ENCODE results near the gene TBX6.
A peak's percentile ranks its signal among the peaks of the same experiment; 100 is the strongest.
"Not testable (repeated sequence)": the region's sequence is repeated elsewhere in the genome, so short reads cannot be mapped to it uniquely, and the experiment has no call there.

TBX6 gene

GRCh38 chr16:30091474-30092372 is at the start of gene TBX6:
TBX6 (minus strand) TSS chr16:30091924; CDS start chr16:30091193, 731 bp downstream.
- peak; percentile 95 for DNase-seq

DNA sequence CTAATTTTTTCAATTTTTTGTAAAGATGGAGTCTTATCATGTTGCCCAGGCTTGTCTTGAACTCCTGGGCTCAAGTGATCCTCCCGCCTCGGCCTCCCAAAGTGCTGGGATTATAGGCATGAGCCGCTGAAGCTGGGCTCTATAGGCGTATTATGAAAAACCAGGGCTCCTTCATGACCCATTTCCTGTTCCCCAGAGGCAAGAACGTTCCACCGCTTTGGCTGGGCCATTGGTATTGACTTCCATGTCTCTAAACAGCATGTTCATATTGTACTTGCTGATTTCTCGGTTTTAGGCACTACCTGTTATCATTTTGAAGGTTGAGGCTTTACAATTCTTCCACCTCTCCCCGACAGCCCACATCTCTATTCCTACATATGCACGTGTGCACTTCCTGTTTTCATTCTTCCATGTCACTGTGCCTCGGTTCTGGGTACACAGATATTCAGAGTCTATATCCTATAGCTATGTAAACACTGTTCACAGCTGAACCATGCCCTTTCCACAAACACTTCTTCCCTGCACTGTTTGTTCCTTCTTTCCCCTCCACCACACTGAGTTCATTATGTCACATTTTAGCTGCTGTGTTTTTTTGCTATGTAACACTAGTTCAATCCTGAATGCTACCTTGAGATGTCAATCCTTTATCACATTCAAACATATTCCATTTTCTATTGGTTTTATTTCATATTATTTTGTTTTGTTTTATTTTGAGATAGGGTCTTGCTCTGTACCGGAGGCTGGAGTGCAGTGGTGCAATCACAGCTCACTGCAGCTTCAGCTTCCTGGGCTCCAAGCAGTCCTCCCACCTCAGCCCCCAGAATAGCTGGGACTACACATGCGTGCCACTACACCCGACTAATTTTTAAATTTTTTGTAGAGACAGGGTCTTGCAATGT is 48.1 kb upstream of the TBX6 start:
- DNase-seq: no peak

GRCh38 chr16:30137897-30138296 is 46.2 kb upstream of the TBX6 start:
- DNase-seq: no peak

GRCh38 chr16:30136971-30137605 is 45.4 kb upstream of the TBX6 start:
- no peak for DNase-seq

DNA sequence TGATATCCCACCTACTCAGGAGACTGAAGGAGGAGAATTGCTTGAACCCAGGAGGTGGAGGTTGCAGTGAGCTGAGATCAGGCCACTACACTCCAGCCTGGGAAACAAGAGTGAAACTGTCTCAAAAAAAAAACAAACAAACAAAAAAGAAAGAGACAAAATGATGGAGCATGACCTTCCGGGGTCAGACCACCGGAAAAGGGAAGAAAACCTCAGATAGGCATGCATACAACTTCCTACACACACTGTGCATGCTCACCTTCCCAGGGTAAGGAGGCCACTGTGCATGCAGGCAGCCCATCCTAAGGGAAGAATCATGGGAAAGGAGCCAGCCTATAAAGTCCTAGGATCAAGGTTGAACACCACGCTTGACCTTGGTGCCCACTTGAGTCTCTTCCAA is 40.9 kb upstream of the TBX6 start:
- DNase-seq: no peak

- DNase-seq: no peak
Observed at GRCh38 chr16:30131869-30132475, 40.2 kb upstream of the TBX6 start.

GRCh38 chr16:30127993-30128392 is 36.3 kb upstream of the TBX6 start:
- DNase-seq: no peak

- DNase-seq: not testable (repeated sequence)
Observed at GRCh38 chr16:30125690-30126089, 34.0 kb upstream of the TBX6 start.

DNA sequence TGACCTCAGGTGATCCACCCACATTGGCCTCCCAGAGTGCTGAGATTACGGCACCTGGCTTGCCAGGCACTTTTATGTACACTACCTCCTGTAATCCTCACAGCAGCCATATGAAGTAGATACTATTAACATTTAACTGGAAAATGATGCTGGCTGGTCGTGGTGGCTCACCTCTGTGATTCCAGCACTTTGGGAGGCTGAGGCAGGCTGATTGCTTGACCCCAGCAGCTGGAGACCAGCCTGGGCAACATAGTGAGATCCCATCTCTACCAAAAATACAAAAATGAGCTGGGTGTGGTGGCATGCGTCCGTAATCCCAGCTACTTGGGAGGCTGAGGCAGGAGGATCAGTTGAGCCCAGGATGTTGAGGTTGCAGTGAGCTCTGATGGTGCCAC is 33.3 kb upstream of the TBX6 start:
- DNase-seq: no peak

- DNase-seq: peak; percentile 33
Observed at GRCh38 chr16:30122604-30123160, 31.0 kb upstream of the TBX6 start.

DNA sequence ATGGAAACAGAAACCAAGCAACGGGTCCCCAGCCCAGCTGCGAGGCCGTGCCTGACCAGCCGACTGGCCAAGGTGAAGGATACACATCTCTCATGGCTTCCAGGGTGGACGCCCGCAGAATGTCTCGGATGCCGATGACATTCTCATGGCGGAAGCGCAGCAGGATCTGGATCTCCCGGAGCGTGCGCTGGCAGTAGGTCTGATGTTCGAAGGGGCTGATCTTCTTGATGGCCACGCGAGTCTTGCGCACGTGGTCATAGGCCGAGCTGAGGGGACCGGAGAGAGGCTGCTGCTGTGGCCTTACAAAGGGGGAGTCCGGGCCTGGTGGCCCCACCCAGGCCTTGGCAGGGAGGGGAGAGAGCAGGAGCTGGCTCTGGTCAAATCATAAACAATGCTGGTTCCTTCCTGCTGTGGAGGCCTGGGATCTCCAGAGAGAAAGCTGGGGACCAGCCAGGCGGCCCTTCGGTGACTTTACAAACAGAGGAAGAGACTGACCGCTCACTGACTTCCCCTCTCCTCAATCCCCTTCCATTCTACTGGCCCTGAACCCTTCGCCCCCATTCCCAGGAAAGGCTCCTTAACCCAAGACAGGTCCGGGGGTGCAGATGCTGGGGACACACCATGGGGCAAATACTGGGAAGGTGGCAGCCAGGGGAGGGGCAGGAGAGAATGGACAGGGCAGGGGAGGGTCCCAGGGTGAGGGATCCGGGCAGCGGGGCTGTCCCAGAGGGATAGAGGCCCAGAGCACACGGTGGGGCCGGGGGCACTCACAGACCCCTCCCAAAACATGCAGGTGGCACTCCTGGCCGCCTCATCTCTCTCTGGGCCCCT is 30.2 kb upstream of the TBX6 start:
- DNase-seq: no peak

GRCh38 chr16:30120340-30121105 is 28.8 kb upstream of the TBX6 start:
- no peak for DNase-seq

- no peak for DNase-seq
Observed at GRCh38 chr16:30119428-30119827, 27.7 kb upstream of the TBX6 start.

- no peak for DNase-seq
Observed at GRCh38 chr16:30117768-30118167, 26.0 kb upstream of the TBX6 start.

GRCh38 chr16:30116291-30117207 is 24.8 kb upstream of the TBX6 start:
- no peak for DNase-seq

DNA sequence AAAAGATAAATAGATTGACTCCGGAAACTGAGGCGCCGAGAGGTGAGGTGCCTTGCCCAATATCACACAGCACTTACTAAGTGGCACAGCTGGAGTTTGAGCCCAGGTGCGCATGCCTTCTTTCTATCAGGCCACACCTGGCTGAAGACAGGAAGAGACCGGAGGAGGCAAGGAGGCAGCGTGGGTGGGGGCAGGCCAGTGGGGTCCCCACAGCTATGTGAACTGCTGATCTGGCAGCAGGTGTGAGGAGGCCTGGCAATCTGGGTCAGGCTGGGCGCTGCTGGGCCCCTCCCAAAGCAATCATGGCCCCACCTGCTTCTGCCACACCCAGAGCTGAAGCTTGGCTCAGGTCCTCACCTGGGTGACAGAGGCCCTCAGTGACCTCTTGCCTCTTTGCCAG is 23.5 kb upstream of the TBX6 start:
- DNase-seq: no peak

DNA sequence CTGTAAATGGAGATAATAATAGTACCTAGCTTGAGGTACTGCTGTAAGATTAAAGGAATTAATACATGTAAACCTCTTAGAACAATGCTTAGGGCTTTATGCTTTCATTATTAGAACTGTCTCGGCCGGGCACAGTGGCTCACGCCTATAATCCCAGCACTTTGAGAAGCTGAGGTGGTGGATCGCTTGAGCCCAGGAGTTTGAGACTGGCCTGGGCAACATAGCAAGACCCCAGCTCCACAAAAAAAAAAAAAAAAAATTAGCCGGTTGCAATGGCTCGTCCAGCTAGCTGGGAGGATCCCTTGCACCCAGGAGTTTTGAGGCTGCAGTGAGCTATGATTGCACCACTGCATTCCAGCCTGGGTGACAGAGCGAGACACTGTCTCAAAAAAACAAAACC is 23.1 kb upstream of the TBX6 start:
- DNase-seq: not testable (repeated sequence)

DNA sequence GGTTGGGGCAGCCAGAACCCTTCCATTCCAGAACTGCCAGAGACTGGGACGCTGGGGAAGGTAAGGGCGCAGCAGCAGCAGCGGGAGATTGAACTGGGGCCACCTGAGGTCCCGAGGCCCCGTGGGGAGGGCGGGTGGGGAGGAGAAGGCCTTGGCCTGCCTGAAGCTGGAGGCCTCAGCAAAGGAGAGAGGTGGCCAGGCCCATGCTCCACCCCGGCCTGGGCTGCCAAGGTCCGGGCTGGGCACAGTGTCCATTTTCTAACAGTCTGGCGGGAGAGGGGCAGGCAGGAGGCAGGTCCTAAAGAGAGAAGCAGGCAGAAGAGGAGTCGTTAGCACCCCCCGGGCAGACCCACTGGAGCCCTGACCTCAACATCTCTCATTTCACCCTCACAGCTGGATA is 22.7 kb upstream of the TBX6 start:
- DNase-seq: no peak

DNA sequence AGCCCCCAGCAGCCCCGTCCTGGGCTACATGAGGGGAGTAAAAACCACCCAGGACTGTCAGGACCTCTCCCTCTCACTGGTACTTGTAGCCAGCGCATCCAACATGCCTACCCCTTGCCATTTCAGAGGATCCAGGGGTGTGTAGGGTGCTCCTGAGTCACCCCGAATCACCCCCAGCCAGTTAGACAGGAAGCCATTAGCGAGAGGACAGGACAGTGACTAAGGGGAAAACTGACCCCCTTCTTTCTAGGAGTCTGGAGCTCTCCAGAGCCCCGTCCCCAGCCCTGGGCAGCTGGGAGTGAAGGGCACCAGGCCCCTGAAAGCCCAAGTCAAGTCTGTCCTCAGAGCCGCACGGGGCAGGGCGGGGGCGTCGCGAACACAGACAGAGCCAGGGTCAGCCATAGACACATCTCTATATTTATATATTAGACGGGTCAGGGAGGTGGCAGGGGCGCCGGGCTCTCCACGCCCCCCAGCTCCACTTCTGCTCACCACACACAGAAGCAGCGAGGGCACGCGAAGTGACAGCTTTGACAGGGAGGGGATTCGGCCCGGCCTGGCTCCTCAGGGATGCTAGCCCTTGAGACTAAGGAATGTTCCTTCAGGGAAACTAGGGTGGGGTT is 22.1 kb upstream of the TBX6 start:
- no peak for DNase-seq

Data from activated T-cell treated with anti-CD3 and anti-CD28 coated beads, Interleukin-2, amount 50 U/mL, for 1 hour (primary cell).